GM12878 (cell line): Measurements from ENCODE around the gene DUSP22. TPM values are rescaled to one million over a fixed set of nuclear protein-coding genes. Genes with fewer than 3 reads are reported as not detected.

Source experiments
- ATAC-seq: fragments of 200-7000 bp; cut with Tn5 transposase; 3 replicates; pipeline ENCODE4 v1.9.1; 2020; ENCODE audit warnings: mild to moderate bottlenecking, moderate library complexity
- BruUV-seq: library from RNA; stranded (reverse); fragments of 400-500 nt; replicated peaks from 2 replicates; lab custom pipeline; 2021; lab: Mats Ljungman, UMichigan
- CTCF ChIA-PET: fragments of 300-600 bp; sonication (Branson Sonifier 250); formaldehyde crosslinking; extraction: SDS; loops from one replicate; lab custom pipeline; 2021; ENCODE audit warnings: inconsistent platforms; lab: Yijun Ruan, JAX
- POLR2A ChIA-PET: fragments of 350-600 bp; formaldehyde crosslinking; extraction: SDS; loops from one replicate; lab custom pipeline; 2021; ENCODE audit warnings: inconsistent platforms; lab: Charles Lee
- RAD21 ChIA-PET: fragments of 300-600 bp; sonication (Branson Sonifier 250); formaldehyde crosslinking; loops from one replicate; lab custom pipeline; 2023; ENCODE audit warnings: antibody characterized with exemption; ENCODE audit not compliant: unreplicated experiment; lab: Charles Lee
- SMC1A ChIA-PET: fragments of 300-600 bp; sonication (Branson Sonifier 250); formaldehyde crosslinking; loops from one replicate; lab custom pipeline; 2023; ENCODE audit not compliant: unreplicated experiment, uncharacterized antibody; lab: Charles Lee
- DNase-seq: peaks from one replicate; pipeline ENCODE4 v3.0.0-alpha.2; 2011; ENCODE audit warnings: low read depth, low spot score
- FAIRE-seq: peaks from 3 replicates; lab custom pipeline; 2011; peaks lifted over from hg19 to GRCh38; lab: Jason Lieb, UNC
- H2AFZ ChIP-seq: 2 replicates; pipeline ENCODE4 v1.6.0; 2011; ENCODE audit warnings: low read depth, low read length, control low read depth; ENCODE audit not compliant: control insufficient read depth
- H3K27ac ChIP-seq: 2 replicates; pipeline ENCODE4 v1.5.1; 2011; ENCODE audit warnings: control low read depth; ENCODE audit not compliant: control insufficient read depth, insufficient read depth
- H3K27me3 ChIP-seq, 2 experiments: replicated peaks in 1 of 2; 2 replicates each; pipeline versions ENCODE4 v1.6.0 to v1.6.1; 2011; ENCODE audit warnings: low read length in 1 of 2; ENCODE audit not compliant: control insufficient read depth in 2 of 2, insufficient read depth in 2 of 2
- H3K36me3 ChIP-seq, 2 experiments: 2 replicates each; pipeline ENCODE4 v1.5.1; 2011; ENCODE audit warnings: low read length in 1 of 2; ENCODE audit not compliant: control insufficient read depth in 2 of 2, insufficient read depth in 2 of 2
- H3K4me1 ChIP-seq: 2 replicates; pipeline ENCODE4 v1.6.1; 2011; ENCODE audit warnings: mild to moderate bottlenecking, low read length, moderate library complexity, mixed read lengths; ENCODE audit not compliant: control insufficient read depth, insufficient read depth
- H3K4me2 ChIP-seq: 2 replicates; pipeline ENCODE4 v1.6.0; 2011; ENCODE audit warnings: control low read depth; ENCODE audit not compliant: control insufficient read depth, insufficient read depth
- H3K4me3 ChIP-seq: fragments of 200-600 bp; sonication (generic); 2 replicates; pipeline ENCODE4 v1.5.1; 2016
- H3K79me2 ChIP-seq: 2 replicates; pipeline ENCODE4 v1.6.0; 2011; ENCODE audit warnings: low read length; ENCODE audit not compliant: control insufficient read depth, insufficient read depth
- H3K9ac ChIP-seq: 2 replicates; pipeline ENCODE4 v1.8.0; 2011; ENCODE audit warnings: low read length, control low read depth, mixed read lengths; ENCODE audit not compliant: control insufficient read depth, insufficient read depth
- H3K9me3 ChIP-seq: replicated peaks from 3 replicates; pipeline ENCODE4 v1.5.1; 2011; ENCODE audit warnings: mild to moderate bottlenecking, low read length; ENCODE audit not compliant: control insufficient read depth, insufficient read depth
- H4K20me1 ChIP-seq: 2 replicates; pipeline ENCODE4 v1.6.0; 2011; ENCODE audit not compliant: control insufficient read depth, insufficient read depth
- CREM ChIP-seq: IDR thresholded peaks from 2 replicates; pipeline ENCODE4 v1.6.1; 2014; ENCODE audit warnings: antibody characterized with exemption, low read depth
- ETV6 ChIP-seq, 2 experiments: fragments of 450-650 bp in 1 of 2; IDR thresholded peaks in 1 of 2; conservative IDR thresholded peaks in 1 of 2; 2 replicates each; pipeline ENCODE4 v1.6.1; 2014; ENCODE audit warnings: antibody characterized with exemption in 1 of 2, borderline replicate concordance in 1 of 2, low read depth in 1 of 2, mild to moderate bottlenecking in 1 of 2, moderate library complexity in 1 of 2
- HCFC1 ChIP-seq: fragments of 150-350 bp; IDR thresholded peaks from 2 replicates; pipeline ENCODE4 v1.6.1; 2014; ENCODE audit warnings: low read length
- IKZF1 ChIP-seq: fragments of 450-650 bp; conservative IDR thresholded peaks from 2 replicates; pipeline ENCODE4 v1.6.1; 2017; ENCODE audit warnings: antibody characterized with exemption, mild to moderate bottlenecking
- IRF4 ChIP-seq: IDR thresholded peaks from 2 replicates; pipeline ENCODE4 v1.6.1; 2011; ENCODE audit warnings: low read depth, low read length
- NFXL1 ChIP-seq: fragments of 450-650 bp; IDR thresholded peaks from 2 replicates; pipeline ENCODE4 v1.6.1; 2017; ENCODE audit warnings: antibody characterized with exemption, mild to moderate bottlenecking, borderline replicate concordance
- NFYB ChIP-seq: IDR thresholded peaks from 2 replicates; pipeline ENCODE4 v1.6.1; 2011; ENCODE audit warnings: low read depth, mild to moderate bottlenecking, low read length, improper control_type of control experiment, moderate library complexity; ENCODE audit not compliant: insufficient read depth
- POLR2A ChIP-seq: IDR thresholded peaks from 2 replicates; pipeline ENCODE4 v1.6.1; 2011; ENCODE audit warnings: low read depth, mild to moderate bottlenecking, low read length
- POU2F2 ChIP-seq: IDR thresholded peaks from 3 replicates; pipeline ENCODE4 v1.6.1; 2011; ENCODE audit warnings: low read depth, mild to moderate bottlenecking, low read length, borderline replicate concordance
- RB1 ChIP-seq: fragments of 450-650 bp; formaldehyde crosslinking; IDR thresholded peaks from 2 replicates; pipeline ENCODE4 v1.6.1; 2017; ENCODE audit warnings: mild to moderate bottlenecking, borderline replicate concordance
- SIN3A ChIP-seq: IDR thresholded peaks from 2 replicates; pipeline ENCODE4 v1.6.1; 2012; ENCODE audit warnings: low read depth, low read length, improper control_type of control experiment
- SRF ChIP-seq, 2 experiments: IDR thresholded peaks; 2 replicates each; pipeline ENCODE4 v1.6.1; 2011; ENCODE audit warnings: low read depth in 2 of 2, low read length in 2 of 2, mild to moderate bottlenecking in 1 of 2, moderate library complexity in 1 of 2
- STAT1 ChIP-seq: fragments of 450-650 bp; conservative IDR thresholded peaks from 2 replicates; pipeline ENCODE4 v1.6.1; 2014; ENCODE audit warnings: antibody characterized with exemption, mild to moderate bottlenecking
- TBL1XR1 ChIP-seq: IDR thresholded peaks from 2 replicates; pipeline ENCODE4 v1.6.1; 2012; ENCODE audit warnings: low read depth, low read length, improper control_type of control experiment
- YY1 ChIP-seq: IDR thresholded peaks from 2 replicates; pipeline ENCODE4 v1.6.1; 2011; ENCODE audit warnings: low read depth, mild to moderate bottlenecking, low read length
- ZBTB4 ChIP-seq: fragments of 450-650 bp; formaldehyde crosslinking; IDR thresholded peaks from 2 replicates; pipeline ENCODE4 v1.4.0; 2022; ENCODE audit warnings: mild to moderate bottlenecking, moderate library complexity
- ZSCAN29 ChIP-seq: fragments of 450-650 bp; IDR thresholded peaks from 2 replicates; pipeline ENCODE4 v1.6.1; 2017; ENCODE audit warnings: mild to moderate bottlenecking, moderate library complexity
- WGBS: methylation state at CpG from one replicate; pipeline ENCODE4 v1.1.6; 2016; ENCODE audit warnings: low lambda C conversion rate; ENCODE audit not compliant: insufficient replicate concordance, insufficient coverage; ENCODE audit errors: missing lambda C conversion rate; 5-methylcytosine and 5-hydroxymethylcytosine counted together
- in situ Hi-C: fragments of 300-500 bp; cut with MboI; formaldehyde crosslinking; loops from 9 replicates; pipeline ENCODE4 v1.14.3; 2018; ENCODE audit warnings: mixed read lengths
- intact Hi-C: fragments of 100-400 bp; cut with micrococcal nuclease; formaldehyde crosslinking; loops from one replicate; pipeline ENCODE4 v1.14.2; 2022; ENCODE audit not compliant: unreplicated experiment
- polyA plus RNA-seq, 11 experiments: library from polyadenylated mRNA; depleted of rRNA in 4 of 11; unstranded in 6 of 11; stranded (reverse) in 5 of 11; fragments of >200 nt; fragmentation: Nextera tagmentation in 4 of 11; fragmentation: Illumina TruSeq in 1 of 11; extraction: Ambion mirVana in 4 of 11; extraction: Trizol in 1 of 11; gene quantifications; 1 replicate in 1 of 11; 2 replicates in 10 of 11; pipeline versions ENCODE4 v1.2.1 to v1.2.3, GENCODE V29; 2011 to 2016; ENCODE audit warnings: inconsistent platforms in 2 of 11, missing spikeins in 2 of 11, low read depth in 1 of 11
- total RNA-seq, 4 experiments: library from RNA; depleted of rRNA in 3 of 4; stranded (reverse); fragments of >200 nt in 3 of 4; fragmentation: Illumina TruSeq in 1 of 4; extraction: Trizol in 1 of 4; gene quantifications; 2 replicates each; pipeline versions ENCODE4 v1.2.1 to v1.2.3, GENCODE V29; 2013 to 2021
- TF ChIP-seq, protein P1 (sequence below): fragments of 450-650 bp; IDR thresholded peaks from 2 replicates; pipeline ENCODE4 v1.6.1; 2017; ENCODE audit warnings: borderline replicate concordance
- TF ChIP-seq, protein P2 (sequence below): IDR thresholded peaks from 2 replicates; pipeline ENCODE4 v1.6.1; 2011; ENCODE audit warnings: borderline replicate concordance, low read depth, mild to moderate bottlenecking, moderate library complexity, low read length; ENCODE audit not compliant: insufficient read depth, poor library complexity, severe bottlenecking

Gene DUSP22
- total and polyA plus RNA-seq, 10 of the 15 experiments (the other 5 are each of a cell fraction or from before 2014, with no cell fraction given), result 78.9 to 156 (median 107) TPM

DNA sequence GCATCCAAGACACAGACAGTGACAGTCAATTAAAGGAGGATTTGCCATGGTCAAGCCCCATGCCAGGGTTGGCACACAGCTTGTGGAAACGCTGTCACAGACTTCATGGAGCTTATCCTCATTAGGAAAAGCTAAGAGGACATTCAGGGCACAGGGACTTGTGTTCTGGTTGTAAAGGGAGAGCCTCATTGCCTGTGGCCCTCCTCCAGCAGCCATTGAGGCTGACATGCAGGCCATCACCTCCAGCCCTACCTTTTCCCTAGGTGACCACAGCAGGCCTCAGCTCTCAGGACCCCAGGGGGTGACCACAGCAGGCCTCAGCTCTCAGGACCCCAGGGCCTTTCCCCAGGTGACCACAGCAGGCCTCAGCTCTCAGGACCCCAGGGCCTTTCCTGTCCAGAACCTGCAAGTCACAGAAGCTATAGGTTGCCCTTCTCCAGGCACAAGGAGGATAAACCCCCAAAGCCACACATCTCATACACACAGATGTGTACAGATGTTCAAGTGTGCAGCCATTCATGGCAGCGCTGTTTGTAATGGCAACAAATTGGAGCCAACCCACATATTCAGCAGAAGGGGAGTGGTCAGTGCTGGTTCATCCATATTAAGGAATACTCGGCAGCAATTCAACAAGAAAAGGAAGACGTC, 26.1 kb downstream of the DUSP22 start:
- ATAC-seq, result no peak
- Histone ChIP-seq H3K4me1 (peaks cover 97% of the 10 kb centered on the region), H3K36me3 (peaks cover 12 to 13% of the 10 kb centered on the region in 2 experiments), H3K9ac (peak overlapping the region; percentile 73), H3K27me3 (no peaks in the 10 kb centered on the region), H3K27ac (peak overlapping the region; percentile 92), H4K20me1 (no peaks in the 10 kb centered on the region), H3K79me2 (peaks cover 86% of the 10 kb centered on the region), H3K4me3 (no peak overlapping the region), H3K9me3 (no peaks in the 10 kb centered on the region), H3K4me2 (peak overlapping the region; percentile 84), H2AFZ (no peak overlapping the region)
- TSS peak; percentile 61 for BruUV-seq
- SMC1A ChIA-PET, result interaction anchor here (0.6 to 14.6 kb wide), 30 partner anchors 11 to 131 kb away, joined by 3 to 707 read pairs (median 4); partner anchors contain the start of genes DUSP22 and IRF4
- in situ Hi-C loops (no loop called here), intact Hi-C loops (no loop called here)
- CTCF ChIA-PET, result interaction anchor here (0.8 to 8.6 kb wide), 20 partner anchors 8 to 129 kb away, joined by 3 to 94 read pairs (median 5); no protein-coding TSS in a partner anchor
- no peak for FAIRE-seq
- RAD21 ChIA-PET, result interaction anchor here (0.7 to 13.0 kb wide), 24 partner anchors 11 to 168 kb away, joined by 3 to 256 read pairs (median 12); partner anchors contain the start of genes DUSP22 and IRF4
- no peak for DNase-seq
- 44% methylated on average over 4 of the region's 4 CpGs for WGBS
- POLR2A ChIA-PET, result interaction anchor here (0.7 to 13.8 kb wide), 22 partner anchors 11 to 126 kb away, joined by 3 to 227 read pairs (median 4); partner anchors contain the start of gene DUSP22
- TF ChIP-seq ZSCAN29 (no peak), CREM (no peak), IKZF1 (no peak), NFYB (no peak), YY1 (peak; percentile 6; the same call in 1 of the 2 replicates), ETV6 (conservative IDR thresholded peaks at IDR 0.05 in 1 of 2, IDR thresholded peaks at IDR 0.05 in 1 of 2; ENCODE audit: borderline replicate concordance in 1 of 2, low read depth in 1 of 2) (no peak), SRF (IDR thresholded peaks at IDR 0.05; ENCODE audit: low read depth in 2 of 2, low read length in 2 of 2) (no peak), SIN3A (no peak), RB1 (no peak), TBL1XR1 (no peak), POU2F2 (peak; percentile 13; the same call in 1 of the 3 replicates), ZBTB4 (CRISPR knock-in tag) (0 out of 2 replicates have a peak, but pooled peaks have one; percentile 20), POLR2A (no peak), HCFC1 (no peak), IRF4 (0 out of 2 replicates have a peak, but pooled peaks have one; percentile 29), NFXL1 (no peak), STAT1 (no peak)
- TF ChIP-seq, protein P1, sequence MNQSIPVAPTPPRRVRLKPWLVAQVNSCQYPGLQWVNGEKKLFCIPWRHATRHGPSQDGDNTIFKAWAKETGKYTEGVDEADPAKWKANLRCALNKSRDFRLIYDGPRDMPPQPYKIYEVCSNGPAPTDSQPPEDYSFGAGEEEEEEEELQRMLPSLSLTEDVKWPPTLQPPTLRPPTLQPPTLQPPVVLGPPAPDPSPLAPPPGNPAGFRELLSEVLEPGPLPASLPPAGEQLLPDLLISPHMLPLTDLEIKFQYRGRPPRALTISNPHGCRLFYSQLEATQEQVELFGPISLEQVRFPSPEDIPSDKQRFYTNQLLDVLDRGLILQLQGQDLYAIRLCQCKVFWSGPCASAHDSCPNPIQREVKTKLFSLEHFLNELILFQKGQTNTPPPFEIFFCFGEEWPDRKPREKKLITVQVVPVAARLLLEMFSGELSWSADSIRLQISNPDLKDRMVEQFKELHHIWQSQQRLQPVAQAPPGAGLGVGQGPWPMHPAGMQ, result no peak
- TF ChIP-seq, protein P2, sequence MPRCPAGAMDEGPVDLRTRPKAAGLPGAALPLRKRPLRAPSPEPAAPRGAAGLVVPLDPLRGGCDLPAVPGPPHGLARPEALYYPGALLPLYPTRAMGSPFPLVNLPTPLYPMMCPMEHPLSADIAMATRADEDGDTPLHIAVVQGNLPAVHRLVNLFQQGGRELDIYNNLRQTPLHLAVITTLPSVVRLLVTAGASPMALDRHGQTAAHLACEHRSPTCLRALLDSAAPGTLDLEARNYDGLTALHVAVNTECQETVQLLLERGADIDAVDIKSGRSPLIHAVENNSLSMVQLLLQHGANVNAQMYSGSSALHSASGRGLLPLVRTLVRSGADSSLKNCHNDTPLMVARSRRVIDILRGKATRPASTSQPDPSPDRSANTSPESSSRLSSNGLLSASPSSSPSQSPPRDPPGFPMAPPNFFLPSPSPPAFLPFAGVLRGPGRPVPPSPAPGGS, result no peak
